GM21576 (cell line): Measurements from ENCODE around the gene XK.
"Not testable (repeated sequence)": the region's sequence is repeated elsewhere in the genome, so short reads cannot be mapped to it uniquely, and the experiment has no call there.

Experiments
- ATAC-seq: cut with Tn5 transposase; IDR thresholded peaks from one replicate; pipeline ENCODE4 v1.9.1; 2021; ENCODE audit warnings: mild to moderate bottlenecking, moderate library complexity; ENCODE audit not compliant: unreplicated experiment

Gene XK, protein sequence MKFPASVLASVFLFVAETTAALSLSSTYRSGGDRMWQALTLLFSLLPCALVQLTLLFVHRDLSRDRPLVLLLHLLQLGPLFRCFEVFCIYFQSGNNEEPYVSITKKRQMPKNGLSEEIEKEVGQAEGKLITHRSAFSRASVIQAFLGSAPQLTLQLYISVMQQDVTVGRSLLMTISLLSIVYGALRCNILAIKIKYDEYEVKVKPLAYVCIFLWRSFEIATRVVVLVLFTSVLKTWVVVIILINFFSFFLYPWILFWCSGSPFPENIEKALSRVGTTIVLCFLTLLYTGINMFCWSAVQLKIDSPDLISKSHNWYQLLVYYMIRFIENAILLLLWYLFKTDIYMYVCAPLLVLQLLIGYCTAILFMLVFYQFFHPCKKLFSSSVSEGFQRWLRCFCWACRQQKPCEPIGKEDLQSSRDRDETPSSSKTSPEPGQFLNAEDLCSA

GRCh38 chrX:37685381-37686359, at the start of gene XK:
XK (plus strand) TSS chrX:37685791; CDS start chrX:37685962, 171 bp downstream.
- ATAC-seq = peak; percentile 67

DNA sequence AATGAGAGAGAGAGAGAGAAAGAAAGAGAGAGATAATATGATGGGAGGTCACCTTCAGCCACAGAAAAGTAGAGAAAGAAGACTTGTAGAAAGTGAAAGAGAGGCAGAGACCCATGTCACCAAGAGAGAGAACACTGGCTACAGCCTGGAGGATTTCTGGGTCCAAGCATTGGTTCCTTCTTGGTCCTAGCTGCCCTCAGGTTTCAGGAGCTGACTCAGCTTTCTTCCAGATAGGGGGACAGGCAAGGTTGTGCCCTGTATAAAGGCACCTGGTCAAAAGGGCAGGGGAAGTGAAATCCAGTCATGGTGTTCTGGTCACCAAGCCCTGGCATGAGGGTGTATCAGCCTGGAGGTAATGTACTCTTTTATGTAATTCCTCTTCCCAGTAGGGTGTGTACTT, 47.5 kb upstream of the XK start:
- no peak for ATAC-seq

- ATAC-seq = no peak
Observed at GRCh38 chrX:37640142-37640541, 45.4 kb upstream of the XK start.

GRCh38 chrX:37641859-37642258, 43.7 kb upstream of the XK start:
- no peak for ATAC-seq

GRCh38 chrX:37644381-37645305, 40.9 kb upstream of the XK start:
- no peak for ATAC-seq

GRCh38 chrX:37646254-37646653, 39.3 kb upstream of the XK start:
- ATAC-seq = no peak

DNA sequence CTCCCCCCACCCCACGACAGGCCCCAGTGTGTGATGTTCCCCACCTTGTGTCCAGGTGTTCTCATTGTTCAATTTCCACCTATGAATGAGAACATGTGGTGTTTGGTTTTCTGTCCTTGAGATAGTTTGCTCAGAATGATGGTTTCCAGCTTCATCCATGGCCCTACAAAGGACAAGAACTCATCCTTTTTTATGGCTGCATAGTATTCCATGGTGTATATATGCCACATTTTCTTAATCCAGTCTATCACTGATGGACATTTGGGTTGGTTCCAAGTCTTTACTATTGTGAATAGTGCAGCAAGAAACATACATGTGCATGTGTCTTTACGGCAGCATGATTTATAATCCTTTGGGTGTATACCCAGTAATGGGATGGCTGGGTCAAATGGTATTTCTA, 34.7 kb upstream of the XK start:
- ATAC-seq = not testable (repeated sequence)

- no peak for ATAC-seq
Observed at GRCh38 chrX:37651921-37652452, 33.6 kb upstream of the XK start.

DNA sequence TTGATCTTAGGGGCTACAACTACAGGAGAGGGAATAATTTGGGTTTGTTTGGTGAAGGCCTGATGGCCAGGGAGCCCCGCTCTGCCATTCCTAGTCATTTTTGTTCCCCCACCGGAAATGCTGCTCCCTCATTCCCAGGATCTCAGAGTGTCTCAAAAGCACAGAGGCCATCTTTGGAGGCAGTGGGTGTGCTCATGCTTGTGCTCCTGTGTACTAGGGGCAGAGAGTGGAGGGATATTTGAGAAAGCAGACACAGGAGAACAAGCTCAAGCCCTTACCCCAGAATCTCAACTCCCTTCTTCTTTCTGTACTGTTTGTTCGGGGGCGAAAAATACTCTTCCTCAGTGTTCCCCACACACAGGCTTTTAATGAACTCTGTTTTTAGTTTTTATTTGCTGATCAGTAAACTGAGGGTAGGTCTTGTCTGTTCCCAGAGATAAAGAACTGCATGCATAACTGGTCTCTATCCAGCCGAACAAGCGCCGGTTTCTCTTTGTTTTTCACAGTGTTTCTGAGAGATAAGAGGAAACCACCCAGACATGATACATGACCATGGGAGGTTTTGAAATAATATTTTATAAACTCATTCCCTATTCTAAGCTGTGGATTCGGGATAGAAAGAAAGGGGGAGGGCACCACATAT, 32.9 kb upstream of the XK start:
- ATAC-seq = no peak

DNA sequence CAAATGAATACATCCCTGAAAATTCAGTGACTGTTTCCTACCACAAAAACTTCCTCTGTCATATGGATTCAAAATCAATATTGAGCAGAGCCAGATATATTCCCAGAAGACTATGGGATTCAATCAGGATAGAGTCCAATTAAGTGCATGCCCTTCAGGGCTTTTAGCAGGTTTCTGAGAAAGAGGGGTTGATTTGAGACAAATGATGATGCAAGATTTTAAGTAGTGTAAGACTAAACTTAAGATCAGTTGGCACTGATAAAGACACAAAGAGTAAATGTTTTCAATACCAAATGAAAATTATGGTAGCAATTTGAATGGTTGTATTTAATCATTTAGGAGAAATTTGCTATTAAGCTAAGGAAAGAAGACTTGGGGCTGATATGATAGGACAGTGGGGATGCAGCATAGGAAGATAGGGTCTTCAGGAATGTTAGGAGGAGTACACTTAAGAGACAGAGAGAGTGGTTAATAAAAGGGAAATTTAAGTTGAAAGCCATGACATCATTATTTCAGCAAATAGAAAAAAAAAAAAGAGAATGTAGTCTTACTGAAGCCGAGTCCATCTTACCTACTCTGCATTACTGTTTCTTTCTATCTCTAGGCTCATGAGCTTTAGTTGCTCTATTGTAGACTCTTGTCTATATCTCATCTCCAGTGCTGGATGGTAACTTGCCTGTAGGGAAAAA, 32.0 kb upstream of the XK start:
- ATAC-seq = no peak

GRCh38 chrX:37658343-37659030, 27.1 kb upstream of the XK start:
- ATAC-seq = no peak

GRCh38 chrX:37659047-37659446, 26.5 kb upstream of the XK start:
- ATAC-seq = no peak

DNA sequence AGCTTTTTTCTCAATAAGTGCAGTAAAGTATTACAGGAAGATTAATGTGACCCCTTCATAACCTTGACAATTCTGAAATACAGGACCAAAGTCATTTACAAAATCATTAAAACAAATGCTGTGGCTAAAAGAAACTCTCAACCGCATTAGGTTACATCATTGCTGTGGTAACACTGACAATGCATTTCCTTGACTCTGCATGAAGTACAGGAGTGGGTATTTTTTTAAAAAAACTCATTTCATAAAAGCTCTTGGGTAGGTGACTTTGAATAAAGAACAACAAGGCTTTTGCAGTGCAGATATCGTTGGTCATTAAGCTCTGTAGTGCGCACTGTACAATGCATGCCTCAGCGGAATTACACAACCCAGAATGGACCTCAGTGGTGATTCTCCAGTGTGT, 23.4 kb upstream of the XK start:
- no peak for ATAC-seq

- ATAC-seq = no peak
Observed at GRCh38 chrX:37666516-37666915, 19.1 kb upstream of the XK start.

- no peak for ATAC-seq
Observed at GRCh38 chrX:37667141-37667540, 18.4 kb upstream of the XK start.

DNA sequence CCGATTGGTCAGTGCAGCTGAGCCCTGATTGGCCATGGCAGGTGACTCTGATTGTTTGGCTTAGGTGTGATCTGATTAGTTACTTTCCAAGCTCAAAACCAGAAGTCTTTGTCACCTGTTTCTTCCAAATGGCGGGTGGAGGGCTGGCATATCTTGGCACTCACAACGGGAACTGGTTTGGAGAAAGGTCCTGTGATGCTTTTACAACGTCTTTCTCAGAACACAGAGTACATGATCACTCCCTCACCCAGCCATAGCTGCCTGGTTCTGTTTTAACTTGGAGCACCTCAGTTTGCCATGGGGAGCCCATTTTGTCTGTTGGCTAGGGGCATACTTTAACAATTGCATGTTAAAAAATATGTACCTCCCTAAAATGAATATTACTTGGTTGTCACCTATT, 13.0 kb upstream of the XK start:
- no peak for ATAC-seq

DNA sequence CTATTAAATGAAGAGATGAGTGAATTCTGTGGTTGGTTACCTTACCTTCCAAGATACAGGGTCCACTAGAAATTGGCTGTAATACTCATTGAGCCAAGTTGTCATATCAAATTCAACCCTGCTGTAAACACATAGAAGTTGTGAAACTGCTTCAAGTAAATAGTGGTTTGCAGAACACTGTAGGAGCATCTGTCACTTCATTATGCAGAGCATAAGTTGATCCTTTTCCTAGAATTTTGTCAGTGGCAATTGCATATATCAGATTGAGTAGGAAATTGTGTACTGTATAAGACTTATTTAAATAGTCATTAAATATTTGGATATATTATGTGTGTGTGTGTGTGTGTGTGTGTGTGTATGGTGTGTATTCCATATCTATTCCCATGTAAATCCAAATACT, 8.8 kb upstream of the XK start:
- ATAC-seq = no peak

DNA sequence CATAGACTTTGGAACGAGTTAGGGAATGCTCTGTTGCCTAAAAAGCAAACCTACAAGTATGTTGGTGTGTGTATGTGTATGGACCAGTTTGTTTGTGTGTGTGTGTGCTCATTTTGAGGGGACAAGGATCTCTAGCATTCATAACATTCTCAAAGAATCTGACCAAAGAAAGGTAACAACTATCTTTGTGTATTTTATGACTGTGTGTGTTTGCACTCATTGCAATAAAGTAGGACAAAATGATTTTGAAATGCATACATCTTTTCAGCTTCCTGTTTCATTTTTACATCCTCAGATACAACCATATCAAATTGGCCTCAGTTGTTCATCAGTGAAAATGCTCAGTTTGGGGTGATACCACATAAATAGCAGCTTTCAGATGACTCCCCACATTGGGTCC, 8.3 kb upstream of the XK start:
- ATAC-seq = no peak

DNA sequence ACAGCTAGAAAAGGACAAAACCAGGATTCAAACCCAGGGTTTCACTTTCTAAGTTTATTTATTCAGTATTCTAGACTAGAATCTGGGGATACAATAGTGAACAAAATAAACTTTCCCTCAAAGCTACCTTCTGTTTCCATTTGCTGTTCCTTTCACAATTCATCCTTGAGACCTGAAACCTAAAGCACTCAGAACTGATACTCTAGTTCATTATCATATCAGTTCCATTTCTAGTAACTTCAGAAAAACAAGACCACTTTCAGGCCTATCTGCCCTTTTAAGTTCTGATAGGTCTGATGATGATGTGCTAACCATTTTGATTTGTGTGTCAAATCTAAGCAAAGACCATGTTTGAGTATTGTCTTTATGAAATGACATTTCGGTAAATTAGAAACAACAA, 7.8 kb upstream of the XK start:
- no peak for ATAC-seq
